ENCODE results near the gene FGGY.
A peak's percentile ranks its signal among the peaks of the same experiment; 100 is the strongest.

Gene FGGY

GRCh38 chr1:59742526-59742925 is 445.6 kb downstream of the FGGY start:
- H3K4me3 ChIP-seq (ENCODE audit: low read depth, low read length), result no peak overlapping the region
- no peak for DNase-seq (ENCODE audit: low read depth)
- TF ChIP-seq MYC (IDR thresholded peaks at IDR 0.05; ENCODE audit: low read depth, low read length) (no peak), POLR2A (IDR thresholded peaks at IDR 0.05; ENCODE audit: extremely low read depth, insufficient read length) (no peak), MAX (IDR thresholded peaks at IDR 0.05; ENCODE audit: low read depth, low read length) (no peak), CTCF (IDR thresholded peaks at IDR 0.05; ENCODE audit: low read depth, low read length) (no peak)

- peak; percentile 34 for DNase-seq (ENCODE audit: low read depth)
- no peak for TF ChIP-seq MAX (IDR thresholded peaks at IDR 0.05; ENCODE audit: low read depth, low read length)
- TF ChIP-seq POLR2A (IDR thresholded peaks at IDR 0.05; ENCODE audit: extremely low read depth, insufficient read length), result no peak
- no peak for TF ChIP-seq MYC (IDR thresholded peaks at IDR 0.05; ENCODE audit: low read depth, low read length)
- TF ChIP-seq CTCF (IDR thresholded peaks at IDR 0.05; ENCODE audit: low read depth, low read length), result no peak
These were observed 446.6 kb downstream of the FGGY start for GRCh38 chr1:59743324-59744091.

GRCh38 chr1:59747420-59748024 is 450.6 kb downstream of the FGGY start:
- no peak for TF ChIP-seq MYC (IDR thresholded peaks at IDR 0.05; ENCODE audit: low read depth, low read length)
- no peak for TF ChIP-seq POLR2A (IDR thresholded peaks at IDR 0.05; ENCODE audit: extremely low read depth, insufficient read length)
- no peak for TF ChIP-seq CTCF (IDR thresholded peaks at IDR 0.05; ENCODE audit: low read depth, low read length)
- no peak for TF ChIP-seq MAX (IDR thresholded peaks at IDR 0.05; ENCODE audit: low read depth, low read length)
- DNase-seq (ENCODE audit: low read depth), result no peak
- no peak overlapping the region for H3K4me3 ChIP-seq (ENCODE audit: low read depth, low read length)

More at GRCh38 chr1:59743324-59744091, 446.6 kb downstream of the FGGY start:
- H3K4me3 ChIP-seq (ENCODE audit: low read depth, low read length), result no peak overlapping the region

GRCh38 chr1:59748123-59748522 is 451.2 kb downstream of the FGGY start:
- TF ChIP-seq POLR2A (IDR thresholded peaks at IDR 0.05; ENCODE audit: extremely low read depth, insufficient read length), result no peak
- TF ChIP-seq MAX (IDR thresholded peaks at IDR 0.05; ENCODE audit: low read depth, low read length), result no peak
- TF ChIP-seq MYC (IDR thresholded peaks at IDR 0.05; ENCODE audit: low read depth, low read length), result no peak
- no peak for TF ChIP-seq CTCF (IDR thresholded peaks at IDR 0.05; ENCODE audit: low read depth, low read length)
- H3K4me3 ChIP-seq (ENCODE audit: low read depth, low read length), result no peak overlapping the region
- DNase-seq (ENCODE audit: low read depth), result no peak

GRCh38 chr1:59750328-59751003 is 453.6 kb downstream of the FGGY start:
- no peak for DNase-seq (ENCODE audit: low read depth)
- TF ChIP-seq POLR2A (IDR thresholded peaks at IDR 0.05; ENCODE audit: extremely low read depth, insufficient read length) (no peak), CTCF (IDR thresholded peaks at IDR 0.05; ENCODE audit: low read depth, low read length) (no peak), MAX (IDR thresholded peaks at IDR 0.05; ENCODE audit: low read depth, low read length) (no peak), MYC (IDR thresholded peaks at IDR 0.05; ENCODE audit: low read depth, low read length) (no peak)
- no peak overlapping the region for H3K4me3 ChIP-seq (ENCODE audit: low read depth, low read length)
